ENCODE measurements around the gene CD4.

CD4 gene

DNA sequence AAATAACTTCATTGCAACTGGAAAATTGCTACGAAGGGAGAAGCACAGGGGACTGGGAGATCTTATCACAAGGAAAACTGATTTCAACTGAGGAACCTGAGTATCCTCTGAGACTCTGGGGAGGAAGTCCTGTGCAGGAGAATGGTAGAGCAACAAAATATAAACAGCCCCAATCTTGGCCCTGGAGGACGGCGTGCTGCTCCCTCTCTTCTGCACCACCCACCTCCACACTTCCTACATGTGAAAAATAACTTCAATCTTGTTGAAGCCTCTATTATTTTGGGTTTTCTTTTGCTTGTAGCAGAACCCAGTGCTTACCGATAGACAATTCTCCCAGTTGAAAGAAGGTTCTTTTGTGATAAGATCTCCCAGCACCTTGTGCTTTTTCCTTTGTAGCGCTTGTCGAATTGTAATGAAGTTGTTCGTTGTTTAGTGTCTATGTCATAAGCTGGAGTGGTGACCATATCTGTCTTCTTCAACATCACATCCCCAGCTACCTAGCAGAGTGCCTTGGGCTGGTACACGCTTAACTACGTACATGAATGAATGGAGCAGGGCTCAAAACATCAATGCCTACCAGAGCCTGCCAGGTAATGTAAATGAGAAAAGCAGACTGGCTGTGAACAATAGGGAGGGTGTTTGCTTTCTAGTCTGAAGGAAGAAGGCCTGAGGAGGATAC is 2.8 kb upstream of the CD4 start:
- H3K4me3 ChIP-seq (ENCODE audit: low read depth, low read length): no peak overlapping the region
- TF ChIP-seq, protein P1, sequence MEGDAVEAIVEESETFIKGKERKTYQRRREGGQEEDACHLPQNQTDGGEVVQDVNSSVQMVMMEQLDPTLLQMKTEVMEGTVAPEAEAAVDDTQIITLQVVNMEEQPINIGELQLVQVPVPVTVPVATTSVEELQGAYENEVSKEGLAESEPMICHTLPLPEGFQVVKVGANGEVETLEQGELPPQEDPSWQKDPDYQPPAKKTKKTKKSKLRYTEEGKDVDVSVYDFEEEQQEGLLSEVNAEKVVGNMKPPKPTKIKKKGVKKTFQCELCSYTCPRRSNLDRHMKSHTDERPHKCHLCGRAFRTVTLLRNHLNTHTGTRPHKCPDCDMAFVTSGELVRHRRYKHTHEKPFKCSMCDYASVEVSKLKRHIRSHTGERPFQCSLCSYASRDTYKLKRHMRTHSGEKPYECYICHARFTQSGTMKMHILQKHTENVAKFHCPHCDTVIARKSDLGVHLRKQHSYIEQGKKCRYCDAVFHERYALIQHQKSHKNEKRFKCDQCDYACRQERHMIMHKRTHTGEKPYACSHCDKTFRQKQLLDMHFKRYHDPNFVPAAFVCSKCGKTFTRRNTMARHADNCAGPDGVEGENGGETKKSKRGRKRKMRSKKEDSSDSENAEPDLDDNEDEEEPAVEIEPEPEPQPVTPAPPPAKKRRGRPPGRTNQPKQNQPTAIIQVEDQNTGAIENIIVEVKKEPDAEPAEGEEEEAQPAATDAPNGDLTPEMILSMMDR (IDR thresholded peaks at IDR 0.05; ENCODE audit: borderline replicate concordance, insufficient read depth, low read depth, low read length): no peak

- TF ChIP-seq, protein P1 (IDR thresholded peaks at IDR 0.05; ENCODE audit: borderline replicate concordance, insufficient read depth, low read depth, low read length): no peak
- no peak overlapping the region for H3K4me3 ChIP-seq (ENCODE audit: low read depth, low read length)
These were observed 2.0 kb upstream of the CD4 start for GRCh38 chr12:6787309-6787708.

DNA sequence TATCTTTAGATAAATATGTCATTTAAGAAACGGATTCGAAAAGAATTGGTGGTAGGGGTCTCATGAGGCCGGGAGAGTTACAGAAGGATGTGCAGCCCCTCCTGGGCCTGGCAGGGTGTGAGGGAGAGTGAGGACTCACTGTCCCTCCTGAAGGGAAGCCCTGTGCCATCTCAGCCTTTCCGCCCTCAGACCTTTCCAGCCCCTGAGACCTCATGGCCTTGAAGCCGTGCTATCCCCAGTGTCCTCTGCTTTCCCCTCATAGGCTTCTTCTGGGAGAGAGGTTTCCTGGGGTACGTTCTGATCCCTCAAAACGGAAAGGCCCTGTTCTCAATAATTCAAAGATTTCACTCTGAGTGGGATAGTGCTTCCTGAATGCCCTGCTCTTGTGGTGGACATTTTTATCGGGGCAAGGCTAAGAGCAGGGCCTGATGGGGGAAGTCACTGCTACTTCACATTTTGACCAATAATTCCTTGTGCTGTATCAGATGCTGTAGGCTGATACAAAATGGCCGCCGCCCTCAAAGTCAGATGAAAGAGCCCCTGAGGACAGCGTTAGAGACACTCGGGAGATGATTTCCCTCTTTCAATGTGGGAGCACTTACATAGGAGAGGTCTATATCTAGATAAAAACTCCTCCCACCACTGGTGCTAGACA is 1.3 kb downstream of the CD4 start:
- H3K4me3 ChIP-seq (ENCODE audit: low read depth, low read length): no peak overlapping the region
- TF ChIP-seq, protein P1 (IDR thresholded peaks at IDR 0.05; ENCODE audit: borderline replicate concordance, insufficient read depth, low read depth, low read length): no peak

DNA sequence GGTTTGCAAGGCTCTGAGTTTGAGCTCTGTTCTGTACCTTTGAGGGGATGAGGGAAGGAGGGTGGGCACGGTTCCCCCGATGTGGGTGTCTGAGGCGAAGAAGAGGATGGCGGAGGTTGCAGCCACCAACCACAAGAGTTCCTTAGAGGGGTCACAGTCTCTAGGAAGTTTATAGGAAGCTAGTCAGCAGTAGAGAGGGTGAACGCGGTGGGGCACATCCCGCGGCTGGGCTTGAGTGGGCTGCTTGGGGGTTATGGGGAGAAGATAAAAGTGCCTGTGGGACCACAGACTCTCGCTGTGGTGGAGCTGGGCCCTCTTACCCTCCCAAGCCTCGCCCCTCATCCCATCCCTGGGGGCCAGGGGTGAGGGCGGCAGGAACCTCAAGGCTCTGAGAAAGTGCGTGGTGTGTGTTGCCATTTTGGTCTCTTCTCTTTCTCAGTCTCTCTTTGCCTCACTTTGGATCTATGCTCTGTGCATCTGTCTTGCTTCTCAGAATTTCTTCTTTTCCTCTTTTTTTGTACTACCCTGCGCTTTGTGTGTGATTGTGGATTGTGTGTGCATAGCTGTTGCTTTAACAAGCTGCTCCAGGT is 2.7 kb downstream of the CD4 start:
- TF ChIP-seq, protein P1 (IDR thresholded peaks at IDR 0.05; ENCODE audit: borderline replicate concordance, insufficient read depth, low read depth, low read length): no peak
- H3K4me3 ChIP-seq (ENCODE audit: low read depth, low read length): no peak overlapping the region

DNA sequence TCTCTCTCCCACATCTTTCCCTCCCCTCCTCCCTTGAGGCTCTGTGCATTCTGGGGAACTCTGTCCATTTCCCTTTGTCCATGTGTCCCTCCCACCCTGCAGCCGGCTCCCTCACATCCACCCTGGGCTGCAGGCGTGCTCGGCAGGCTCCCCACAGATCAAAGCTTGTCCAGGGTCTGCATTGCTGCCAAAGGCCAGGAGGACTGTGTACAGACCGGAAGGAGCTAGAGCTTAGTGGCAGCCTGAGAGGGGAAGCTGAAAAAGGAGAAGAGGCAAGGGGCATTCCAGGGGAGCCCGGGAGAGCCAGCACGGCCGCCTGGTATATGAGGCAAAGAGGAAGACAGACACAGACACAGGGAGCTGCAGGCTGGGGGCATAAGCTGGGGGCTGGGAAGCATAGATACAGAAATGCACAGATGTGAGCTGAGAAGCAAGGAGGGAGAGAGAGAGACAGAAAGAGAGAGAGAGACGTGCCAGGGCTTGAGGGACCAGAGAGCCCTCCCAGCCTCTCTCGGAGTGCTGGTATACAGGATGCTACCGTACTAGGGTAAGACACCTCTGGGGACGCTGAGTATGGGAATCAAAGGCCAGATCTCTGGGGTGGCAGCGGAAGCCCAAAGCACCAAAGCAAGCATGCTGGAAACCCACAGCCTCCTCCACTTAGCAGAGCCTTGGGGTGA is 3.3 kb downstream of the CD4 start:
- TF ChIP-seq, protein P1 (IDR thresholded peaks at IDR 0.05; ENCODE audit: borderline replicate concordance, insufficient read depth, low read depth, low read length): no peak
- no peak overlapping the region for H3K4me3 ChIP-seq (ENCODE audit: low read depth, low read length)

DNA sequence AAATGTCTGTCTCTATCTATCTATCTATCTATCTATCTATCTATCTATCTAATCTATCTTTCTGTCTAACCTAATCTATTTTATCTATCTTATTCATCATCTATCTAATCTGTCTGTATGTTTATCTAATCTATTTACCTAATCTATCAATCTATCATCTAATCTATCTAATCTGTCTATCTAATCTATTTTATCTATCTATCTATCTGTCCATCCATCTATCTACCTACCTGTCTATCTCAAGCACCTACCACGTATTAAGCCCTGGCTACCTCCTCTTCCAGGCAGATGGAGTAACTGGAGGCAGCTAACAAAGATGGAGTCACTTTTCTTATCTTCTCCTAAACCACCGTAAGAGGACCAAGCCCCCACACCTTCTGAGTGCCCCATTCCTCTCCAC is 5.8 kb downstream of the CD4 start:
- no peak overlapping the region for H3K4me3 ChIP-seq (ENCODE audit: low read depth, low read length)

More for the DNA sequence above, 5.8 kb downstream of the CD4 start:
- TF ChIP-seq, protein P1 (IDR thresholded peaks at IDR 0.05; ENCODE audit: borderline replicate concordance, insufficient read depth, low read depth, low read length): no peak
